ENCODE data around the gene DENND1B.
"Not testable (repeated sequence)": the region's sequence is repeated elsewhere in the genome, so short reads cannot be mapped to it uniquely, and the experiment has no call there.

DENND1B gene

DNA sequence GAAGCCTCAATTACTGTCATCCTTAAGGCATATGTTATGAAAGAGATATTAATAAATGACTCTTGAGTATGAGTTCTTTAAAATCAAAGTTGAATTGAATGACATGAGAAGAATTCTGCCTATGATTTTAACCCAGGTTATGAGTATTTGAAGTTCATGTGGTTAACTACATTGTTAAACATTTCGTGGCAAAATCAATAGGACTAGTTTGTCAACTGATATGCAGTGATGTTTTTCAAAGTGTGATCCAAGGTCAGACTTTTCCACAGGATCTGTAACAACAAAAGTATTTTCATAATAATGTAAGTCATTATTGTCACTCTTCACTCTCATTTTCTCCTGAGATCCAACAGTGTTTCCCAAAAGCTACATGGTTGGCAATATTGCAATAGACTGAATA is 189.5 kb downstream of the DENND1B start:
- intact Hi-C loops (cut with DNase I) = no loop called here
- DNase-seq = no peak

DNA sequence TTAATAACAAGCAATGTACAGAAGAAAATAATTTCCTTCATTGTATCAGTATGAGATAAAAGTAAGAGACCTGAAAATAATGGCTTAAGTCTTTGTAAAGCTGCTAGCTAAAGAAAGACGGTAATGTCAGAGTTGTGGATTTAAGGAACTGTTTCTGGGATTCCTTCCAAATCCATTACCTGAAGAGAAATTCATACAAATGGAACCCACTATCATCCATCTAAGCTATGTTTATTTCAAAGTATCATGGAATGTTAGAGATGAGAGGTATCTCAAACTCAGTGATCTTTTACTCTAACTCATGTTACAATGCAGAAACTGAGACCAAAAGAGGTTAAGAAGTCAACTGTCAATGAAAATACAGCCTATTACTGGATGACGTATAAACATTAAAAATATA is 197.7 kb downstream of the DENND1B start:
- intact Hi-C loops (cut with DNase I) = no loop called here
- no peak for DNase-seq

DNA sequence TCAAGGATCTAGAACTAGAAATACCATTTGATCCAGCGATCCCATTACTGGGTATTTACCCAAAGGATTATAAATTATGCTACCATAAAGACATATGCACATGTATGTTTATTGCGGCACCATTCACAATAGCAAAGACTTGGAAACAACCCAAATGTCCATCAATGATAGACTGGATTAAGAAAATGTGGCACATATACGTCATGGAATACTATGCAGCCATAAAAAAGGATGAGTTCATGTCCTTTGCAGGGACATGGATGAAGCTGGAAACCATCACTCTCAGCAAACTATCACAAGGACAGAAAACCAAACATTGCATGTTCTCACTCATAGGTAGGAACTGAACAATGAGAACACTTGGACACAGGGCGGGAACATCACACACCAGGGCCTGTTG is 199.7 kb downstream of the DENND1B start:
- intact Hi-C loops (cut with DNase I); DNase-seq: not testable (repeated sequence)

DNA sequence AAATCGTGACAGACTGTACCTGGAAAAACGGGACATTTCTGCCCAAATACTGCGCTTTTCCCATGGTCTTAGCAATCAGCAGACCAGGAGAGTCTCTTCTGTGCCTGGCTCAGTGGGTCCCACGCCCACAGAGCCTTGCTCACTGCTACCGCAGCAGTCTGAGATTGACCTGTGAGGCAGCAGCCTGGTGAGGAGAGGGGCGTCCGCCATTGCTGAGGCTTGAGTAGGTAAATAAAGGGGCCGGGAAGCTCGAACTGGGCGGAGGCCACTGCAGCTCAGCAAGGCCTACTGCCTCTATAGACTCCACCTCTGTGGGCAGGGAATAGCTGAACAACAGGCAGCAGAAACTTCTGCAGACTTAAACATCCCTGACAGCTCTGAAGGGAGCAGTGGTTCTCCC is 203.1 kb downstream of the DENND1B start:
- DNase-seq = peak in 2 of 10 donors; percentile 41 to 43
- intact Hi-C loops (cut with DNase I) = no loop called here

DNA sequence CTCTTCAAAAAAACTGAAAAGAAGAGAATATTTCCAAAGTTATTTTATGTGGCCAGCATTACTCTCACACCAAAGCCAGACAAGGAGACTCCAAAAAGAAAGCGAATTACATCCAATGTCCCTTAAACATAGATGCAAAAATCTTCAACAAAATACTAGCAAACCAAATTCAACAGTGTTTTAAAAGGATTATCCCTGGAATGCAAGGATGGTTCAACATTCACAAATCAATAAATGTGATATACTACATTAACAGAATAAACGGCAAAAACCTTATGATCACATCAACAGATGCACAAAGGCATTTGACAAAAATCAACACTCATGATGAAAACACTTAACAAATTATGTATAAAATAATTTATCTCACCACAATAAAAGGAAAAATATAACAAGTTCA is 207.8 kb downstream of the DENND1B start:
- intact Hi-C loops (cut with DNase I) = no loop called here
- DNase-seq = no peak

DNA sequence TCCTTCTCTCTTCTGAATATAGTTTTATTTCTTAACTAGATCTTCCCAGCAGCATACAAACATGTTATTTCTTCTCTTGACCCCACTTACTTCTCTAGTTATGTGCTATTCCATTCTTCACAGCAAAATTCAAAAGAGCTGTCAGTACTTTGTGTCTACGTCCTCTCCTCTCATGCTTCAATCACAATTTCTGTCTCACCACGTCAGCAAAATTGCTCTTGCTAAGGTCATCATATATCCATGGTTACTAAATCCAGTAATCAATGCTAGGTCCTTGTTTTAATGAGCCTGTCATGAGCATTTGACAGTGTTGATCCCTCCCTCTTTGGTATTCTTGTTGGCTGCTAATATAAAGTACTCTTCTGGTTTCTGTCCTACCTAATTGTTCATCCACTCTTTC is 214.2 kb downstream of the DENND1B start:
- intact Hi-C loops (cut with DNase I) = no loop called here
- DNase-seq = no peak

DNA sequence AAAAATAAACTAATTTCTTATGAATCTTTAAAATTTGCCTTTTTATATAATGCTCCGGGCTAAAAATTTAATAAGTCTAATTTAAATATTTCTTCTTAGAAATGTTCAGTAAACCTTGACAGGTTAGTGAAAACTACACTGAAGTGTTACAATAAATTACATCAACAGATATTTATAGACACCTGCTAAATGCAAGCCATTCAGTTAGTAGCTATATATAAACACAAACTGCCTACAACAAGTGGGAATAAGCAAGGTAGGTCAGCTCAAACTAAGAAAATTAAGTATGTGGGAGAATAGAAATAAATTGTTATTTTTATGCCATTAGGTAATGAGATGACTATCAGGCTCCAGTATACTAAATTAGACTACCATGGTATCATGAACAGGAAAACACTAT is 215.6 kb downstream of the DENND1B start:
- DNase-seq = no peak
- intact Hi-C loops (cut with DNase I) = no loop called here

DNA sequence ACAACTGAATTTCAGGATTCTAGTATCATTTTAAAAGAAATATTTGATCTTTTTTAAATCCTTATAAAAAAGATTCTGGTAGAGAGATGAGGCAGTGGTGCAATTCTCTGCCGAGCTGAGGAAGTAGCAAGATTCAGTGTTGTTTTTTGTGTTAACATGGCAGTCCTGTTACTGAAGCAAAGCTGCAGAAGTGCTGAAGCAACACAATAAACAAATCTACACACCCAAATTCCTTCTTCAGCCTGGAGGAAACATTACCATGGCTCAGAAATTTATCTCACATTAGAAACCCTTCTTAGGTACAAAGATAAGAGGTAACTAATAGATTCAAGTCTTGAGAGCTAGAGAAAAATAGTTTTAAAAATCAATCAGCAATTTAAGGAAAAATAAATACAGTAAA is 216.0 kb downstream of the DENND1B start:
- intact Hi-C loops (cut with DNase I) = no loop called here
- no peak for DNase-seq

DNA sequence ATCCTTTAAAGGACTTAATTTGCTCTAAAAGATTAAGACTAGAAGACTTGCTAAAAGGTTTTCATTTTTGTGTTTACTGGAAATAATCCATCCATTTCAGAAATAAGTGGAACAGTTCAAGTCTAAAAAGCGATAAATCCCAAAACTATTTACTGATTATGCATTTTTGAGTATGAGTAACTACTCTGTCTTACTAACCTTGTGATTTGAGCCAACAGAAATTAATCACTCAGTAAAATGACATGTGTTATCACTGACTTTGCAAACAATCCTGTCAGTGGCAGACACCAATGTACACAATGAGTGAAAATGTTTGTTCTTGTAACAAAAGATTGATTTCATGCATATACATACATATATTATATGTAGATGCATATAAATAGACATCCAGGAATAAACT is 218.0 kb downstream of the DENND1B start:
- intact Hi-C loops (cut with DNase I) = no loop called here
- no peak for DNase-seq

DNA sequence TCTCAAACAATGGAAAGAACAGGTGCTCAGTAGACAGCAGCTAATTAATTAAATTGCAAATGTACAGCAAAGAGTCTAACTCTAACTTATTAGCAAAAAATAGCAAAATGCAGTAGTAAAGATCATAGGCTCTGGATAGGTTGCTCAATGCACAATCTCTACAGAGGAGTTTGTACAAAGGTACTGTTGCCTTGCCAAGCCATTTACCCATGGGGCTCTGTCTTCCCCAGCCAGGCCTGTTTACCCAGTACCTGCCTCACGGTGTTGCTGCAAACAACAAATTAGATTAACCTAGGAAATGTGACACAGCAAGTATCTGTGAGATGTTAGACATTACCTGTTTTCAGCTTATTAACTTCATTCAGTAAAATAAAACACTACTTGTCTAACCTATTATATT is 222.0 kb downstream of the DENND1B start:
- intact Hi-C loops (cut with DNase I) = no loop called here
- no peak for DNase-seq

DNA sequence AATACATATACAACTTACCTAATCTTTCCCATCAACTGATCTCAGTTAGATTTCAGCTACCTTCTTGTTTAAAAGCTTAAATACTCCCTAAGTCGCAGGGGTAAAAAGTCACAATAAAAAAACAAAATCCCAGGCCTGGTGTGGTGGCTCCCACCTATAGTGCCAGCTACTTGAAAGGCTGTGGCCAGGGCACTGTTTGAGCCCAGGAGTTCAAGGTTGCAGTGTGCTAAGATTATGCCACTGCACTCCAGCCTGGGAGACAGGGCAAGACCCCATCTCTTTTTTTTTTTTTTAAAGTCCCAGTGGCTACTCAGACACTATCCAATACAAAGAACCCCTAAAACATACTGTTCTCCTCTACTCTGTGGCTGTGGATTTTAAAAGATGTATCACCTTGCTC is 228.3 kb downstream of the DENND1B start:
- no peak for DNase-seq
- intact Hi-C loops (cut with DNase I) = no loop called here

DNA sequence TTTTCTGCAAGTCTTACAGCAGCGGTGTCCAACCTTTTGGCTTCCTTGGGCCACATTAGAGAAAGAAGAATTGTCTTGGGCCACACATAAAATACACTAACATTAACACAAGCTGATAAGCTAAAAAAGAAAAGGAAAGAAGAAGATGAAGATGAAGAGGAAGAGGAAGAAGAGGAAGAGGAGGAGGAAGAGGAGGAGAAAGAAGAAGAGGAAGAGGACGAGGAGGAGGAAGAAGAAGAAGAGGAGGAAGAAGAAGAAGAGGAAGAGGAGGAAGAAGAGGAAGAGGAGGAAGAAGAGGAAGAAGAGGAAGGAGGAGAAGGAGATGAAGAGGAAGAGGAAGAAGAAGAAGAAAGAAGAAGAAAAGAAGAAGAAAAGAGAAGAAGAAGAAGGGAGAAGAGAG is 230.7 kb downstream of the DENND1B start:
- DNase-seq = no peak
- intact Hi-C loops (cut with DNase I) = no loop called here

DNA sequence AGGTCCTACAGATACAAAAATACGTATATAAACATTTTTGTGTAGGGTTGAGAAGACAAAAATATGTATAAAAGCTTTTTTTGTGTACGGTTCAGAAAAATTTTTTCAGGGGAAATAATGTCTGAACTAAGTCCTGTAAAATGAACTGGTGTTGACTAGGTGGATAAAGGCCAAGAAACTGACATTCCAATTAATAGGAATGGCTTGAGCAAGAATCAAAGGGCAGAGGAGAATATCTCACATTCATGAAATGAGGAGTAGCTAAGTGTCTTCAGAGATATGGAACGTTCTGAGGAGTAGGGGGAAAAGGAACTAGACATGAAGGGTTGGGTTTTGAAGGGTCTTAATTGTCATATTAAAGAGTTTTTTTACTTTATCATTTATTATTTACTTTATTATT is 231.2 kb downstream of the DENND1B start:
- no peak for DNase-seq
- intact Hi-C loops (cut with DNase I) = no loop called here

DNA sequence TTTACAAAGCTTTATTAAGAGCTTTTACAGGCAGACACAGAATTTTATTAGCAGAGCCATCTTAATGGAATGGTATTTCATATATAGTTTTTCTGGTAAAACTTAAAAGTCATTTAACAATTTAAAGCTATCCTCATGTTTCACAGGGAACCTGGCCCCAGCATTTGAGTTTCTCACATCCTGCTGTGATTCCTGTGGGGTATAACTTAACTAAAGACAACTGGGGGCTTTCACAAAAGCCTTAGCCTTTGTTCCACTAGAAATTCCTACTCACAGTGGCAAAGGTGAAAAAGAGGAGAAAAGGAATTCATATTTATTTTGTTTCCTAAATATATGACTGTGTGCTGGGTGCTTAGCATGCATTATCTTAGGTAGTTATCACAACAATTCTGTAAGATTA is 233.9 kb downstream of the DENND1B start:
- intact Hi-C loops (cut with DNase I) = no loop called here

DNA sequence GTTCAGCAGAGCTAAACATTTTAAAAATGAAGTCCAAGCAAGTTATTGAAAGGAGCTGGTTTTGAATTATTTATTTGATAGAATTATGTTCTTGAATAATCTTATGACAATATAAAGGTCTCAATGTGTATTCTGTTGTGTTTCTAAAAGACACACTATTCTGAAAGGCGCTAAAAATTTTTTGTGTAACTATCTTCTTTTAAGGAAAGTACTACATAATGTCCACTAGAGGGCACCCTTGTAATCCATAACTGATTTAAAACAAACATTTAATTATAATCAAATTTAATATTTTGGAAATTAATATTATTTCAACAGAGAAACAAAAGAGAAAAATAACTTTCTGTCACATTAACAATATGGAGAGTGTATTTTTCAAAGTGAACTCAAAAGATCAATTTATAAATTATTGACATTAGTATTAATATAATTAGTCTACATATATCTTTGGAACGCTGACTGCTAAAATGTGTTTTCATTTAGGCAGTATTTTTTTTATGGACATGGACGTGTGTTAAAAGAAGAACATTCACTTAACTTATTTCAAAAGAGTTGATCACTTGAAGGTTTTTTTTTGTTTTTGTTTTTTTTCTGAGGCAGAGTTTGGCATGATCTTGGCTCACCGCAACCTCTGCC is 248.4 kb downstream of the DENND1B start:
- intact Hi-C loops (cut with DNase I) = loop anchor here (5.0 to 10.0 kb wide), 3 partner anchors 398 to 1158 kb away; no protein-coding TSS in a partner anchor
- DNase-seq = no peak

More for the DNA sequence above, 233.9 kb downstream of the DENND1B start:
- DNase-seq = no peak

DNA sequence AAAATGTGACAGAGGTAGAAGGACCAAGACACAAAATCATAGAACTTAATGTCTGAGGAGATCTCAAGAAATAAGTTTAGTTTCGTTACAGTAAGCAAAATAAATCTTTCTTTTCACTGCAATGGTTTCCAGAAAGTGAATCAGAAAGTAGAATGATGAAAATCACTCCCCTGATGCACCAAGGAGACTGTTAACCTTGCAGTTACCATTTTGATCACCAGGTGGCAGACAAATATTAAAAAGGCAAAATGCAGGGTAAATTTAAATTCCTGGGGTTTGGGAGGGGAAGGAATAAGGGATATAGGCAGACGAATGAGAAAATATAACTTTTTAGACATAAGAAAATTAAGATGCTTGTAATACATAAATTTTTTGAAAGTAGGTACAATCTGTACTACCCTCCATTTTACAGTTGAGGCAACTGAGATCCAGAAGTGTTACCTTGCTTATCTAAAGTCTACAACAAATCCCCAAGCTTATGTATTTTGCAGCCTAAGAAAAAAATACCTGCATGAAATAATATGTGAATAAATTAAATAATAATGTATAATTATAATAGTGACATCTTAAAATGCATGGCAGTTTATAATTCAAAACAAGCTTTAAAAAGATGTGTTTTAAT is 254.1 kb downstream of the DENND1B start:
- DNase-seq = no peak
- intact Hi-C loops (cut with DNase I) = loop anchor here (10.0 kb wide), 2 partner anchors 404 to 1164 kb away; no protein-coding TSS in a partner anchor

DNA sequence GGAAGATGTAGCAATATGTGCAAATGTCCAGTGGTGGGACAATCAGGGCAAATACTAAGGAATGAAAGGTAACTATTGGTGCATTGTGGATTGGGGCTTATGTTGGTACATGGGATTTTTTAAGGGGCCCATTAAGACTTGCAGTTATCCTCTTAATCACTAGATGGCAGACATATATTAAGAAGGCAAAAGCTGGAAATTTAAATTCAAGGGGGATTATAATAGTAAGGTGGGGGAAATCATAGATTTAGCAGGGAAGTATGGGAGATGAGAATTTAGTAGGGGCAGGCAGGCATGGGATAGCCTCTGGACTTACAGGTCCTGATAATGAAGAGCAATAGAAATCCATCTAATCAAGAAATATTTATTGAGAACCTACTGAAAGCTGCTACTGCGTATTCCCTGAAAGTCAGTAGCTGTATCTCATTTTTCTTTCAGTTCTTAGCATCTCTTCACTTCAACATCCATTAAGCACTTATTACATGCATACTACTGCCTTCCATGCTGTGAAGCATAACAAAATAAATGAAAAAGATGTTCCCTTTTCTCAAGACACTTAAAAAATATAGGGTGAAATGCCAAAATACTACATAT is 255.4 kb downstream of the DENND1B start:
- no peak for DNase-seq
- intact Hi-C loops (cut with DNase I) = loop anchor here (10.0 kb wide), 2 partner anchors 405 to 1165 kb away; no protein-coding TSS in a partner anchor

DNA sequence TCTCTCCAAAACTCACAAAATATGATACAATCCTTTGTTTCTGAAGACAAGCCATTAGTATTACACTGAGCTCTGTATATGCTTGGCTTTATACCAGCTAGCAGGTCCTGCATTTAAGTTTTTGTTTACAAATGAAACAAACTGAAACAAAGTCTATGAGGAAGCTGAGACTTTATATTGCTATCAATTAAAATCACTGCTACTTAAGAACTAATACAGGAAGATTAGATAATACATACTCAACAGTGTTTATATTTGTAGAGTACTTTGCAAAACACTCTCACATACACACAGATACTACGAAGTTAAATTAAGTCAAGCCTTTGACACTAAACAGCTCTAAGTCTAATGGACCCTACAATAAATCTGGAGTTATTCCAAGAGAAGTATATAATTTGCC is 259.9 kb downstream of the DENND1B start:
- intact Hi-C loops (cut with DNase I) = no loop called here
- no peak for DNase-seq

DNA sequence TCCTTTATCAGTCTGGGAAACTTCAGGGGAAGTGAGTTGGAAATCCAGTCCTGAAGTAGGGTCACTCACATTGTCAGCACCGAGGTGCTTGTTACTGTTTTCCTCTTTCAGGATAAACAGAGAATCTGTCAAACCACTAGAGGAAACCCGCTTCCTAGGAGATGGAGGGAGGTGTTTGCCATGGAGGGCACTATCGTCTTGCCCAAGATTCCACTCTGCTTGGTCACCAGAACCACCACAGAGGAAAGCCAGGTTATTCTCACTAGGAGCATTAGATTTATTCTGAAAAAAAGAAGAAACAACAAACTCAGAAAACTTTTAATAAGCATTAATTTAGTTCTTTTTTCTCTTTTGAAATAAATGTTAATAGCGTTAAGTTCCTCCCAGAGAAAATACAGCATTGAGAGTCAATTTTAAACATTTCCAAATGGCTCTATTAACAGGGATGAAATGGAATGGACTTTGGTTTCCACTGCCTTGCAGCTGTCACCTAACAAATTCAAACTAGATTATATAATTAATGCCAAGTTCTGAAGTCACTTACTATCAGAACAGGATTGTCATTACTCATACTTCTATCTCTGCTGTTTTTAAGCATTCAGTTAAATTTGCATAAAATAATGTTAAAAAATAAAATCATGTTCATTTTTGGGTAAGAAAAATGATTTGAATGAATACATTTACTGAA is 264.4 kb downstream of the DENND1B start:
- no peak for DNase-seq
- intact Hi-C loops (cut with DNase I) = no loop called here

DNA sequence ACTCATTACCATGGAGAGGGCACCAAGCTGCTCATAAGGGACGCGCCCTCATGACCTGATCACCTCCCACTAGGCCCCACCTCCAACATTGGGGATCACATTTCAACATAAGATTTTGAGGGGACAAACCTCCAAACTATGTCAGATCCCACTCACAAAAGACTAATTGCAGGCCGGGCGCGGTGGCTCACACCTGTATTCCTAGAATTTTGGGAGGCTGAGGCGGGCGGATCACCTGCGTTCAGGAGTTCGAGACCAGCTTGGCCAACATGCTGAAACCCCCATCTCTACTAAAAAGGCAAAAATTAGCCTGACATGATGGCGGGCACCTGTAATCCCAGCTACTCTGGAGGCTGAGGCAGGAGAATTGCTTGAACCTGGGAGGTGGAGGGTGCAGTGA is 278.6 kb downstream of the DENND1B start:
- peak in 1 of 10 donors; percentile 78 for DNase-seq
- intact Hi-C loops (cut with DNase I) = no loop called here

DNA sequence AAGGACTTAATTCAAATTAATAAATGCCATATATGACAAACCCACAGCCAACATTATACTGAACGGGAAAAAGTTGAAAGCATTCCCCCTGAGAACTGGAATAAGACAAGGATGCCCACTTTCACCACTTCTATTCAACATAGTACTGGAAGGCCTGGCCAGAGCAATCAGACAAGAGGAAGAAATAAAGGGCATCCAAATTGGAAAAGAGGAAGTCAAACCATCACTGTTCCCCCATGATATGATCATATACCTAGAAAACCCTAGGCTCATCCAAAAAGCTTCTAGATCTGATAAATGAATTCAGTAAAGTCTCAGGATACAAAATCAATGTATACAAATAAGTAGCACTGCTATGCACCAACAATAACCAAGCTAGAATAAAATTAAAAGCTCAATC is 283.8 kb downstream of the DENND1B start:
- DNase-seq; intact Hi-C loops (cut with DNase I): not testable (repeated sequence)
